ENCODE measurements around the gene PLXNA1. TPM values are rescaled to one million over a fixed set of nuclear protein-coding genes. Genes with fewer than 3 reads are reported as not detected.

The PLXNA1 gene
- total RNA-seq, 1 donor from 2014 or later, result 55.2 TPM

GRCh38 chr3:127030508-127031412 is 47.8 kb downstream of the PLXNA1 start:
- no peaks in the 10 kb centered on the region for H3K4me1 Mint-ChIP-seq
- H3K27ac Mint-ChIP-seq, result no peak overlapping the region
- no peak for DNase-seq (ENCODE audit: low spot score in 2 of 2, unreplicated experiment in 2 of 2)
- no peak for TF ChIP-seq CTCF (IDR thresholded peaks at IDR 0.05; ENCODE audit: unreplicated experiment)
- H3K36me3 Mint-ChIP-seq, result peaks cover 6% of the 10 kb centered on the region
- H3K9me3 Mint-ChIP-seq, result no peaks in the 10 kb centered on the region
- no peak overlapping the region for H3K4me3 Mint-ChIP-seq
- H3K27me3 Mint-ChIP-seq (ENCODE audit: low read depth), result no peaks in the 10 kb centered on the region

- H3K4me1 Mint-ChIP-seq, result no peaks in the 10 kb centered on the region
- no peaks in the 10 kb centered on the region for H3K9me3 Mint-ChIP-seq
- no peak for DNase-seq (ENCODE audit: low spot score in 2 of 2, unreplicated experiment in 2 of 2)
- TF ChIP-seq CTCF (IDR thresholded peaks at IDR 0.05; ENCODE audit: unreplicated experiment), result no peak
- H3K4me3 Mint-ChIP-seq, result no peak overlapping the region
- peaks cover 6% of the 10 kb centered on the region for H3K36me3 Mint-ChIP-seq
- no peaks in the 10 kb centered on the region for H3K27me3 Mint-ChIP-seq (ENCODE audit: low read depth)
- H3K27ac Mint-ChIP-seq, result no peak overlapping the region
Measured at GRCh38 chr3:127031413-127031810, 48.5 kb downstream of the PLXNA1 start.

- peaks cover 5% of the 10 kb centered on the region for H3K36me3 Mint-ChIP-seq
- no peaks in the 10 kb centered on the region for H3K27me3 Mint-ChIP-seq (ENCODE audit: low read depth)
- H3K9me3 Mint-ChIP-seq, result no peaks in the 10 kb centered on the region
- no peaks in the 10 kb centered on the region for H3K4me1 Mint-ChIP-seq
- H3K27ac Mint-ChIP-seq, result no peak overlapping the region
- no peak for TF ChIP-seq CTCF (IDR thresholded peaks at IDR 0.05; ENCODE audit: unreplicated experiment)
- no peak overlapping the region for H3K4me3 Mint-ChIP-seq
- DNase-seq (ENCODE audit: low spot score in 2 of 2, unreplicated experiment in 2 of 2), result no peak
Measured at GRCh38 chr3:127031845-127032244, 48.9 kb downstream of the PLXNA1 start.

GRCh38 chr3:127032296-127032990 is 49.5 kb downstream of the PLXNA1 start:
- no peaks in the 10 kb centered on the region for H3K9me3 Mint-ChIP-seq
- no peaks in the 10 kb centered on the region for H3K27me3 Mint-ChIP-seq (ENCODE audit: low read depth)
- no peak for DNase-seq (ENCODE audit: low spot score in 2 of 2, unreplicated experiment in 2 of 2)
- H3K4me1 Mint-ChIP-seq, result no peaks in the 10 kb centered on the region
- H3K4me3 Mint-ChIP-seq, result no peak overlapping the region
- TF ChIP-seq CTCF (IDR thresholded peaks at IDR 0.05; ENCODE audit: unreplicated experiment), result no peak
- H3K27ac Mint-ChIP-seq, result no peak overlapping the region
- H3K36me3 Mint-ChIP-seq, result peaks cover 3% of the 10 kb centered on the region

Other genes starting within 250 kb of the PLXNA1 start
- not detected in 3 replicates for gene PRR23E, start 210.0 kb downstream of the PLXNA1 start, total RNA-seq

All from mesothelial cell of epicardium (in vitro differentiated cells).